Activated T-cell treated with anti-CD3 and anti-CD28 coated beads for 1 hour (primary cell): Measurements from ENCODE around the gene RACK1.
"Not testable (repeated sequence)": the region's sequence is repeated elsewhere in the genome, so short reads cannot be mapped to it uniquely, and the experiment has no call there.

ENCODE experiments used
- DNase-seq: peaks from one replicate; pipeline ENCODE4 v3.0.0-alpha.2; 2020; ENCODE audit warnings: low read depth

The RACK1 gene

DNA sequence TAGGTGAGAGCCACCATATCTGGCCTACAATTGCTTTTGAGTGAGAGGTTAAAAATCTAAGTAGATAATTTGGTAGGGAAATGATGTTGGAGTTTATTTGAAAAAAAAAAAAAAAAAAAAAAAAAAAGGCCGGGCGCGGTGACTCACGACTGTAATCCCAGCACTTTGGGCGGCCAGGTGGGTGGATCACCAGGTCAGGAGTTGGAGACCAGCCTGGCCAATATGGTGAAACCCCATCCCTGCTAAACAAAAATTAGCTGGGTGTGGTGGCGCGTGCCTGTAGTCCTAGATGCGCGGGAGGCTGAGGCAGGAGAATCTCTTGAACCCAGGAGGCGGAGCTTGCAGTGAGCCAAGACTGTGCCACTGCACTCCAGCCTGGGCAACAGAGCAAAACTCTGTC, 29.5 kb downstream of the RACK1 start:
- not testable (repeated sequence) for DNase-seq

- no peak for DNase-seq
Measured at GRCh38 chr5:181212934-181213333, 30.8 kb downstream of the RACK1 start.

GRCh38 chr5:181212080-181212479, 31.6 kb downstream of the RACK1 start:
- no peak for DNase-seq

DNA sequence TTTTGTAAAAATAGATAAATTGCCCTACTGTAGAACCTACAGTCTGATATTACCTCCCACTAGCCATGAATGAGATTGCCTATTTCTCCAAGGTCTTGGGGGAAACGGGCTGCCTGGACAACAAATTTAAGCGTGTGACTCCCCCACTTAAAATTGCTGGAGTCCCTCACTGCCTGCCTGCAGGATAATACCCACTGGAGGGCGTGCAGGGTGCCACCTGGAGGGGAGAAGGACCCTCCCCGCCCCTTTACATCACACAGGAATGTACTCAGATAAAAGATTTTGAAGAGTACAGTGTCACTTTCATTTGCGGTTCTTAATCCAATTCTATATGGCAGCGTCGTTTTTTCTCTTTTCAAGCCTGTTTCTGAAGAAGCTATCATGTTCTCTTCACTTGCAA, 32.5 kb downstream of the RACK1 start:
- no peak for DNase-seq

- not testable (repeated sequence) for DNase-seq
Measured at GRCh38 chr5:181210698-181211097, 33.0 kb downstream of the RACK1 start.

DNA sequence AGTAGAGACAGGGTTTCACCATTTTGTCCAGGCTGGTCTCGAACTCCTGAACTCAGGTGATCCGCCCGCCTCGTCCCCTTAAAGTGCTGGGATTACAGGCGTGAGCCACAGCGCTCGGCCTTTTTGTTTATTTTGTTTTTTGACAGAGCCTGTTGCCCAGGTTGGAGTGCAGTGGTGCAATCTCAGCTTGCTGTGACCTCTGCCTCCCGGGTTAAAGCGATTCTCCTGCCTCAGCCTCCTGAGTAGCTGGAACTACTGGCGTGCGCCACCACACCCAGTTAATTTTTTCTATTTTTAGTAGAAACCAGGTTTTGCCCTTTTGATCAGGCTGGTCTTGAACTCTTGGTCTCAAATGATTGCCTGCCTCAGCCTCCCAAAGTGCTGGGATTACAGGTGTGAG, 33.6 kb downstream of the RACK1 start:
- not testable (repeated sequence) for DNase-seq

GRCh38 chr5:181209006-181209405, 34.7 kb downstream of the RACK1 start:
- DNase-seq = not testable (repeated sequence)

DNA sequence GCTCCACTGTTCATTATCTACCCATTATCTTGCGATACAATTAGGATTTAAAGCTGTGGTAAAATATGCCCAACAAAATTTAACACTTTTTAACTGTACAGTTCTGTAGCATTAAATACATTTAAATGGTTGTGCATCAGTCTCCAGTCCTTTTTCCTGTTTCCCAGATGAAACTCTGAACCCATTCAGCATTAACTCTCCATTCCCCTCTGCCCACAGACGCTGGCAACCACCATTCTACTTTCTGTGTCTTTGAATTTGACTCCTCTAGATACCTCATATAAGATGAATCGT, 35.8 kb downstream of the RACK1 start:
- DNase-seq = no peak

DNA sequence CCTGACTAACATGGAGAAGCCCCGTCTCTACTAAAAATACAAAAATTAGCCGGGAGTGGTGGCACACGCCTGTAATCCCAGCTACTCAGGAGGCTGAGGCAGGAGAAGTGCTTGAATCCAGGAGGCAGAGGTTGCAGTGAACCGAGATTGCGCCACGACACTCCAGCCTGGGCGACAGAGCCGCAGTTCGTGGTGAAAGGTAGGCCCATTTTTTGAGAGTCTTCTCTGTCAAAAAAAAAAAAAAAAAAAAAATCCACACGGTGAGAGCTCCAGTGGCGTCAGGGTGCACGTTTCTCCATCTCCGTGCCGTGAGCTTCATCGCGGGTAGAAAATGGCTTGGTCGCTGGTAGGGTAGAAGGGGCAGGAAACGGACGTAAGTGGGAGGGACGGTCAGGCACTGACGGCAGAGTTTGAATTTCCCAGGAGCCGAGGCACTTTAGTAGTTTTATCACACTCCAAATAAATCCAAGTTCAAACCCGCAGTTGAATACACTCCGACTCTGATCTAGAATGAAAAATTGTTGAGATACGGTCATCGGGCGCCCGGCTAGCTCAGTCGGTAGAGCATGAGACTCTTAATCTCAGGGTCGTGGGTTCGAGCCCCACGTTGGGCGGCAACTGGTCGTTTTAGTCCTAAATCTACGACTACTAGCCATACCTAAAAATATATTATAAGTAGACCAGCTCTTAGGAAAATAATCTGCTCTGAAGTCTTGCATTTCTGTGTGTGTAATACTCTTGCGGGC, 36.3 kb downstream of the RACK1 start:
- DNase-seq = peak; percentile 64

- no peak for DNase-seq
Measured at GRCh38 chr5:181205761-181206649, 37.7 kb downstream of the RACK1 start.

DNA sequence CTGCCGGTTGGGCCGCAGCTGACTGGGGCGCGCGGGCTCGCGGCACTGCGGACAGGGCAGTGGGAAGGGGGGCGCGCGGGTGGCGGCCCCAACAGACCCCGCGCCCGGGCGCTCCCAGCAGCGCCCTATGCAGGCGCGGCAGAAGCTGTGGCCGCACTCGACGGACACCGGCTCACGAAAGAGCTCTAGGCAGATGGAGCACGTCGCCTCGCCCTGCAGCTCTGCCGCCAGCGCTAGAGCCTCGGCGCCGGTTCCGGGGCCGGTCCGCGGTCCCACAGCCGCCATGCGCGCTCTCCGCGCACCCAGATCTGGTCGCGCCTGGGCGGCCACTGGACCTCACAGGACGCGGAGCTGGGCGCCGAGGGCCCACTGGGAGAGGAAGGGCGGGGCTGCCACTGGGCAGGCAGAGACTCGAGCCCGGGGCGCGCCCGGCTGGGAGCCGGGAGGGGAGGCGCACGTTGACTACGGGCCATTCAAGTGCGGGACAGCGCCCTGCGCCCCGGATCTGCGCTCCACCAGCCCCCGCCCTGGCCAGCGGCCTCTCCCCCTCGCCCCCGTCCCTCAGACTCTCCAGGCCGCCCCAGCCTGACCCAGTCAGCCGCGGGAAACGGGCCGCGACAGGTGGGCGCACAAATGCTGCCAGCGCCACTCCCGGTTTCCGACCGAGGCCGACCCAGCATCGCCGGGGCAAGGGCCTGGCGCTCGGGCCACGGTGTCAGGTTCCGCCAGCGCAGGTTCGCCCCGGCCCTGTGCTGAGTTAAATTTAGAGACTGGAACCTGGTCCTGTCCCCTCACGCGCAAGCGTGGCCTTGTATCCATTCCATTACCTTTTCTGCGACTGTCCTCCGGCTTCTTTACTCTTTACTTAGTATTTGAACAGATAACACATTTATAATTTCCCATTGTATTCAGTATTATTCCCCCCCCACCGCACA, 38.6 kb downstream of the RACK1 start, which contains the start of gene TRIM7:
Gene TRIM7, minus strand, starts transcription at position 371 of the 935 bp plus-strand sequence. Its CDS starts 86 bp downstream, at position 285.
- DNase-seq = no peak

DNA sequence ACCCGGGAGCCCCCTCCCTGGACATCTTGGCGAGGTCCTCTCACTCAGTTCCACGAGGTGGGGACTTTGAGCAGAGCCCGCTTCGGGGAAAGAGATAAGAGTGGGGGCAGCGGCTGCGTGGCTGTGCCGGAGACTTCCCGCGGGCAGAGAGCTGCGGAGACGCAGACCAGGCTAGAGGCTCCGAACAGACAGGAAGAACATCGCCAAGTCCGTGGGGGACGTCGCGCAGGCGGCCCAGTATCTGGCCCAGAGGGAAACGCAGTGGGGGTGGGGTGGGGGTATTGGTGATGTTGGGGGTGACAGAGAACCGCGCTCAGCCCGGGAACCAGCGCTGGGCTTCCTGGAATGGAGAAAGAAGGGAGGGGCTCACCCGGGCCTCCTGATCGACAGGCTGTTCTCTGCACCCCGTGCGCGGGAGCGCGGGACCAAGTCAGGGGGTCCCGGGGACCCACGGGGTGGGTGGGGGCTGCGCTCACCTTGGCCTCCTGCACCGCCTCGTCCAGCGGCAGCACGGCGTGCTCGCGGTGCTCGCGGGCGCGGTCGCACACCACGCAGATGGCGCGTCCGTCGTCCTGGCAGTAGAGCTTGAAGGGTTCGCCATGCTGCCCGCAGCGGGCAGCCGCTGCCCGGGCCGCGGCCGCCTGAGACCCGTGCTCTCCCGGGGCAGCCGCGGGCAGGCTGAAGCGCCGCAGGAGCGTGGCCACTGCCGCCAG, 39.4 kb downstream of the RACK1 start:
- no peak for DNase-seq

GRCh38 chr5:181203777-181204112, 40.0 kb downstream of the RACK1 start:
- no peak for DNase-seq

- no peak for DNase-seq
Measured at GRCh38 chr5:181203093-181203711, 40.5 kb downstream of the RACK1 start.

GRCh38 chr5:181200816-181201215, 42.9 kb downstream of the RACK1 start:
- DNase-seq = no peak

DNA sequence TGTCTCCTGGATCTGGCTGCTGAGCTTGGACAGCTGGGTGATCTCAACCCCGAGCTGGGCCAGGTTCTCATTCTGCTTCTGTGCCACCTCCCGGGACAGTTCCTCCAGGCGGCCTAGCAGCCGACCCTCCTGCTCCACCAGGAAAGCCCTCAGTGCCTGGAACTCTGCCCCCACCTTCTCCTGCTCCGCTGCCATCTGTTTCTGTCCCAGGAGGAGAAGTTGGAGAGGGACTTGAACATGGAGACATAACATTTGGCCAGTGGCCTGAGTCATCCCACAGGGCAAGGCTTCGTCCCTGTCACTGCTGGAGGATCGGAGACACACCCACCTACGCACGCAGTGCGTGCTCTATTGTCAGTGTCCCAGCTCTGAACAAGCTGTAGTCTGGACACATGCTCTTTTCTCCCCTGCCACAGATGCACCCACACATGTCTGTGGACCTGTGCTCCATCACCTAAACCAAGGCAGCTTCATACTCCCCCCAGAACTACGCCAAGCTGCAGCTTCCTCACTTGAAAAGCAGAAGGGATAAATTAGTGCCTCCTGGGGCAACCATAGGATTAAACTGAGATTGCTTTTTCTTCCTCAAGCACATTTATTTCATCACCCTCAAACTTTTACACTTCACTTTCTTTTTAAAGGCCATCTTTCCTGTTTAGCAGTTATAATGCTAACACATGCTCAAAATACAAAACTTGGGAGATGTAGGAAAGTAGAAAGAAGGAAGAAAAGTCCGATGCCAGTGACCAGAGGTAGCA, 43.6 kb downstream of the RACK1 start:
- no peak for DNase-seq

GRCh38 chr5:181198905-181199519, 44.7 kb downstream of the RACK1 start:
- no peak for DNase-seq

GRCh38 chr5:181198106-181198685, 45.5 kb downstream of the RACK1 start:
- DNase-seq = no peak

DNA sequence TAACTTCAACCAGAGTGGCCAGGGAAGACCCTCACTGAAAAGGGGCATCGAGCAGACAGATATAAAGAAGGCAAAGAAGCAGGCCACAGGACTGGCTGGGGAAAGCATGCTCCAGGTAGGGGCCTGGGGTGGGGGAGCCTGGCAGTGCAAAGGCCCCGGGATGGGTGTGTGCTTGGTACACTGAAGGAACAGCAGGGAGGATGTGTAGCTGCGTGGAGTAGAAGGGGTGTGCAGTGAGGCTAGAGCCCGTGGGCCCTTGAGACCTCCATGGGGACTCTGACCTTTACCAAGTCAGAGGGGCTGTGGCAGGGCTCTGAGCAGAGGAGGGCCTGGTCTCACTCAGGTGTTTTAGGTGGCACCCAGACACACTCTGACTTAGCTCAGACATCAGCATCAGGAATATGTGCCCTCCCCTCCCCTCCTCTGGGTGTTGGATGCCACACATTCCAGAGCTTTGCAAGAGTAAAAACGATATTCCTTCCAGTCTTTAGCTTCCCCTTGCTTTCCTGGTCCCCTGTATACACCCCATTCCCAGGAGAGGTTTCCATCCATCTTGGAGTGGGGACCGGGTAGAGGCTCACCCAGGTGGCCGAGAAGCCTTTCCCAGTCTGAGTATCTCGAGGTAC, 46.3 kb downstream of the RACK1 start:
- DNase-seq = no peak
